Measurements from ENCODE around the gene DNALI1.
"Not testable (repeated sequence)": the region's sequence is repeated elsewhere in the genome, so short reads cannot be mapped to it uniquely, and the experiment has no call there.

The DNALI1 gene

GRCh38 chr1:37553927-37554808, 2.6 kb upstream of the DNALI1 start, which contains the start of gene SNIP1:
Gene SNIP1, minus strand, starts transcription at chr1:37554293. Its CDS starts 64 bp downstream, at chr1:37554229.
- DNase-seq (ENCODE audit: low read depth): peak; percentile 70

- DNase-seq (ENCODE audit: low read depth): no peak
These were observed 662 bp downstream of the DNALI1 start for GRCh38 chr1:37557402-37557801.

GRCh38 chr1:37558411-37558810, 1.7 kb downstream of the DNALI1 start:
- DNase-seq (ENCODE audit: low read depth): no peak

- no peak for DNase-seq (ENCODE audit: low read depth)
These were observed 2.3 kb downstream of the DNALI1 start for GRCh38 chr1:37559080-37559479.

GRCh38 chr1:37559957-37560379, 3.2 kb downstream of the DNALI1 start:
- not testable (repeated sequence) for DNase-seq (ENCODE audit: low read depth)

GRCh38 chr1:37560401-37561132, 3.8 kb downstream of the DNALI1 start:
- DNase-seq (ENCODE audit: low read depth): no peak

GRCh38 chr1:37561133-37562132, 4.7 kb downstream of the DNALI1 start:
- no peak for DNase-seq (ENCODE audit: low read depth)

GRCh38 chr1:37562984-37563383, 6.2 kb downstream of the DNALI1 start:
- no peak for DNase-seq (ENCODE audit: low read depth)

- no peak for DNase-seq (ENCODE audit: low read depth)
These were observed 8.2 kb downstream of the DNALI1 start for GRCh38 chr1:37564892-37565291.

GRCh38 chr1:37567023-37567422, 10.3 kb downstream of the DNALI1 start:
- DNase-seq (ENCODE audit: low read depth): no peak

- DNase-seq (ENCODE audit: low read depth): no peak
These were observed 14.0 kb downstream of the DNALI1 start for GRCh38 chr1:37570528-37571334.

- DNase-seq (ENCODE audit: low read depth): no peak
These were observed 18.2 kb downstream of the DNALI1 start for GRCh38 chr1:37574834-37575480.

- DNase-seq (ENCODE audit: low read depth): no peak
These were observed 19.0 kb downstream of the DNALI1 start for GRCh38 chr1:37575692-37576091.

GRCh38 chr1:37584544-37584943, 27.8 kb downstream of the DNALI1 start:
- DNase-seq (ENCODE audit: low read depth): not testable (repeated sequence)

GRCh38 chr1:37588939-37589338, 32.2 kb downstream of the DNALI1 start:
- DNase-seq (ENCODE audit: low read depth): no peak

- no peak for DNase-seq (ENCODE audit: low read depth)
These were observed 37.0 kb downstream of the DNALI1 start for GRCh38 chr1:37593726-37594125.

- peak; percentile 90 for DNase-seq (ENCODE audit: low read depth)
These were observed 38.9 kb downstream of the DNALI1 start, which contains the start of gene GNL2 for GRCh38 chr1:37595440-37596181. Gene GNL2, minus strand, starts transcription at chr1:37595937. Its CDS starts 115 bp downstream, at chr1:37595822.

- DNase-seq (ENCODE audit: low read depth): no peak
These were observed 39.5 kb downstream of the DNALI1 start for GRCh38 chr1:37596182-37596667.

- no peak for DNase-seq (ENCODE audit: low read depth)
These were observed 43.2 kb downstream of the DNALI1 start for GRCh38 chr1:37599940-37600339.

Measured in CMK (cell line).